HPDE6-E6E7 (cell line): ENCODE results near the gene PDE10A.

Experiments
- DNase-seq: peaks from one replicate; pipeline ENCODE4 v3.0.0; 2011; ENCODE audit warnings: missing footprints; ENCODE audit errors: extremely low spot score

Gene PDE10A

DNA sequence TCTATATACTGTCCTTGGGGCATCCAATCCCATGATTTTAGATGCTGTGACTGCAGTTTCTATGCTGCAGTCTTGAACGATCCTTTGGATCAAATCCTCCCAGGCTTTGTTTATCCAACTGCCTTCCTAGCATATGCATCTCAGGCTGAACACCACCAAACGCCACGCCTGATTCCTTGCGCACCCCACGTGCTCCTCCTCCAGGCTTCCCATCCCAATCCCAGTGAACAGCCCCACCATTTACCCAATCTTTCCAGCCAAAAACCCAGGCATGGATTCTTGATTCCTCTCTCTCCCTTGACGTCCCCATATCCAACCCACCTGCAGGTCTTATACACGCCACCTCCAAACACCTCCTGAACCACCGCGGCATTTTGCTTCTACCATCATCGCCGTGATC lies 7.8 kb downstream of the PDE10A start:
- DNase-seq, result no peak

DNA sequence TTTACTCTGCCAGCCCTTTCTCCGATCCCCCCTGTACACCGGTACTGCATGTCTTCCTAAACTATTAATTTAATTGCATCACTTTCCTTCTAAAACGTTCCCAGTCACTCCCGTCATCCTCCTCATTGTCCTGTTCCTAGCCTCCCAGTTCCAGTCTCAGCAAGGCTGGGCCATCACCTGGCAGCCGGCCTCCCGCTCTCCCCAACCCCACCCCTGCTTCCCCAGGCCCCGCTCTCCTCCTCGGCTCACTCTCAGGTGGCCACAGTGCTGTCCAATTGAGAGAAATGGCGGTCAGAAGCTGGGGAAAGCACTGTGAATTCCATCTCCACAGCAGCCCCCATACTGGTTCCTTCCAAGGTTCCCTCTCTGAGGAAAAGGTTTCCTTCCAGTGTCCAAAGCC lies 8.9 kb downstream of the PDE10A start:
- no peak for DNase-seq

GRCh38 chr6:165653607-165654006 lies 9.4 kb downstream of the PDE10A start:
- DNase-seq, result no peak

GRCh38 chr6:165653196-165653595 lies 9.8 kb downstream of the PDE10A start:
- no peak for DNase-seq

DNA sequence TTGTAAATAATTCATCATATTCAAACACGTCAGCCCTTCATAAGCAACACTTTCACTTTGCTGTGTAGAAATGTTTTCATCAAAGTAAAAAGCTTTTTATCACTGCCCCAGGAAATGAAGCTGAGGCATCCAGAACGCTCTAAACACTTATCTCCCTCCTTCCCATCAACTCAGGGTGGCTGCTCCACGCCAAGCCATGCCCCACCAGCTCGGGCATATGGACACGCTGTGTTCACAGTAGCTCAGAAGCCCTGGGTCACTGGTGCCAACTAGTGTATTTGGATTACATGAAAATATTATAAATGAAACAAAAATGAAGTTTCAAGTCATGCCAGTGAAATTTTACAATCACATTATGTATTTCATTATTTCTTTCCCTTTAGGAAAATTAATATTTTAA lies 10.3 kb downstream of the PDE10A start:
- no peak for DNase-seq

DNA sequence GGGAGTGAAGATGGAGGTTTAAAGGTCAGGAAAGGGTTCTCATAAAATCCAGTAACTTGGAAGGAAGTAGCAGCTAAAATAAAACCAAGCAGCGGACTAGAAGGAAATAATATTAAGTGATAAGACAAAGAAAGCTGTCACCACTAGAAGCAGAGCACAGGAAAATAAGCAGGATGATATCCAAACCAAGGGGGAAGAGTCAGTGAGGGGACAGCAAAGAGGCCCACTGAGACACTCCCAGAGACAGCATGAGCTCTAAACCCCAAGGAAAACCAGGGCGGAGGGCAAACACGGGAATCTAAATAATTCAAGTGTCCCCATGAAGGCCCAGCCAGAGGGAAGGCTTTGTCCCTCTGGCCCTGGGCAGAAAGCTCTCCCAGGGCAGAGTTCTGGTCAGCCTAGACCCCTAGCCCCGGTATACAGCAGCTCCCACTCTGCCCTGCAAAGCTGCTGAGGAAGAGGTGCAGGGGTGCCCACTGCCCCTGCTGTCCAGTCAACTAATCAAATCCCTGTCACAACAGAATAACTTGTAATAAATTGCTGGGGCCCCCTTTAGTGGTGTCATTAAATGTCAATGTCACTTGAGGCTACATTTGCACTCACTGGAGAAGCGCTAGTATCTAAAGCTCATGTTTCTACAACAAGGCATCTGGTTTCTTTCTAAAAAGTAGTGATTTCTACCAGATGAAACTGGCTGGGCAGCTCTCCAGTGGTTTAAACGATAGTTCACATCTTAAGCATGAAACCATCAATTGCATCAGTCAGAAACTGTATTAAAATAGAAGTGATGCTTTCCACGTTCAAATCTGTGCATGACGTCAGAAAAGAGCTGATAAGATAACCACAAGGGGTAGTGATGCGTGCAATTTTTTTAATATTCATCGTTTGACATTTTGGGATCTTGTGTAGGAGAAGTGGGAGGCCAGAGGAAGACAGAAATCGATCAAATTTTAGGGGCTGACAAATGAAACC lies 13.6 kb downstream of the PDE10A start:
- no peak for DNase-seq

DNA sequence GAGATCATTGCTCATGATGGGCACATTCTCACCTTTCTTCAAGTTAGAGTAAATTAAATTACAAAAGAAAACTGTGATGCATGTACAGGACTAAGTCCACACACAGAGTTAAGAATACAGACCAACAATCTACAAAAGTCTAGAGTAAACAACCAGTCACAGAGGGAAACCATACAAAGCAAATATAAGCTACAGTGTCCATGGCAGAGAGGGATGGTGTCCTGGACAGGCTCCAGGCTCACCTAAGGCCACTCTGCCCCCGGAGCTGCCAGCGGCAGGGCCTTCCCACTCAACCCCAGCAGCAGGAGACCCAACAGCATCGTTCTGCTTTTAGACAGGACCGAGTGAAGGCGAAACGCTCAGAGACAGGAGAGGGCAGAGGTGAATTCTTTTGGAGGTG lies 16.0 kb downstream of the PDE10A start:
- DNase-seq, result no peak

- DNase-seq, result no peak
Observed at GRCh38 chr6:165645919-165646318, 17.1 kb downstream of the PDE10A start.

DNA sequence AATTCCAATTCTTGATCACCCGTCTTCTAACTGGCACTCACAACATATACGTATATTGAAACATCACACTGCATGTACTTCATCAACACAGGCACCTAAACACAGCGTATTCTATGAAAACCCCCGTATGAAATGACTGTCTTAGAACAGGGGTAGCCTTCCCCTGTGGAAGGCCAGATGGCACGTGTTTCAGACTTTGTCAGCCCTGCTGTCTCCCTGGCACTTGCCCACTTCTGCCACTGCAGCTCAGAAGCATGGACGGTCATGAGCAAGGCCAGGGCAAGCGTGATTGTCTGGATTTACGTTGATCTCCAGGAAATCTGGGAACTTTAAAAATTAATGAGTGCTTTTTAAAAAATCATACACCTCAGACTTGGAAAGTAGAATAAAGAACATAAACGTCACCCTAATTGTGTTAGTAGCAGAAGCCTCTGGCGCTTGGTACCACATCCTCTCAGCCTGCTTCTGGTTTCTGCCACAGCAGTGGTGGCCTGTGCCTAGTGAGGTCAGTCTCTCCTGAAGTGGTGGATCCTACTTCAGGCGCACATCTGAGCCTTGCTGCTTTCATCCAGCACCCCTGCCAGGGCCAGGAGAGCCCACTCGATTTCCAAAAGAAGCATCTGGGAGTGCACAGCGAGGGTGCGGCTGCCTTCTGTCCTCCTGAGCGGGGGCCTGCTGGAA lies 18.3 kb downstream of the PDE10A start:
- no peak for DNase-seq

- DNase-seq, result no peak
Observed at GRCh38 chr6:165643015-165643414, 20.0 kb downstream of the PDE10A start.

DNA sequence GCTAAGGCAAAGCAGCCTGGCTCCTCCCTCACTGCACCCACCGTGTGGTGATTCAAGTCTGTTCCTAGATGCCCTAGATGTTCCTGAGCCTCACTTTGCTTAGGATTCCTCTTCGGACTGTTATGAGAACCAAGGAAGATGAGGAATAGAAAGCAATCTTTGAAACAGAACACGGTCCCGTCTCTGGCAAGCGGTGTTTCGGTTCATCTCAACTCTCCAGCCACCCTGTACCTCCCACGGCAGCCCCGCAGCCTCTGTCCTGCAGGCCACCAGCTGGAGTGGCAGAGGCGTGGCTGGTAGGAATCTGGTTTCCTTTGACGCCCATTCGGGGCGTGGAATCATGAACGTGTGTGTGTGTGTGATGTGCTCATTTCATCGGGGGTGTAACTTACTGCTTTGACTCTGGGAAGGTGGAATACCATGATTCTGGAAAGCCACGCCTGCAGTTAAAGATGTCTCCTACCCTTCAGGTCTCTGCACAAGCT lies 21.3 kb downstream of the PDE10A start:
- DNase-seq, result no peak

- DNase-seq, result no peak
Observed at GRCh38 chr6:165640806-165641205, 22.2 kb downstream of the PDE10A start.

DNA sequence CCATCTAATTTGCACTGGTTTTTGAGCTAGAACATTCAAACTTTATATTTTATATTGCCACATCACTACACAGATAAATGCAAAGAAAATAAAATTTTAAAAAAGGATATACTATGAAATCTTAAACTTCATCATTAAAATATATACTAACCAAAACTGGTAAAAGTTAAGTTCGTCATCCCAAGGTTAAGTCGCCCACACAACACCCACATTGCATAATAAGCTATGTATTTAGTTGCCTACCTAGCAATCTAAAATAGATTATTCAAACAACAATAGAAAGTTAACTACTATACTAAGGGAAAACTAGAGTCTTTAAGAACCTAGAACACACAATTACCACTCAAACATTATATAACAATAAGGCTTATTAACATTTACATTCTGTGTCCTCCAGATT lies 24.5 kb downstream of the PDE10A start:
- DNase-seq, result no peak

DNA sequence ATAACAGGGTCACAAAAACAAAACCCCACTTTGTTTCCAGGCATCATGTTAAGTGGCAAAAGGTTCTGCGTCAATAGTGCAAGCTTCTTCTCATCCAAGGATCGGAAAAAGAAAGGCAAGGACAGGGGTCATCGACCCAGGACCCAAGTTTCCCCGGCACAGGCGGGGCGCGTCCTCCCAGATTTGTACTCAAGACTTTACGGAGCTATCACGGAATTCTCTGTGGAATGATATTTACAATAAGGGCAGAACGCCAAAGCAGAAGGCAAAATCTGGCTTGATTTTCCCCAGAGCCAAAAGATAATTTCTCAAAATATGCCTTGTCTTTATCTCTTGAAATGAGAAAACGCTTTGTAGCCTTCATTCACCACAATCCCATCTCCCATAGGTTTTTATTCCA lies 25.5 kb downstream of the PDE10A start:
- no peak for DNase-seq

DNA sequence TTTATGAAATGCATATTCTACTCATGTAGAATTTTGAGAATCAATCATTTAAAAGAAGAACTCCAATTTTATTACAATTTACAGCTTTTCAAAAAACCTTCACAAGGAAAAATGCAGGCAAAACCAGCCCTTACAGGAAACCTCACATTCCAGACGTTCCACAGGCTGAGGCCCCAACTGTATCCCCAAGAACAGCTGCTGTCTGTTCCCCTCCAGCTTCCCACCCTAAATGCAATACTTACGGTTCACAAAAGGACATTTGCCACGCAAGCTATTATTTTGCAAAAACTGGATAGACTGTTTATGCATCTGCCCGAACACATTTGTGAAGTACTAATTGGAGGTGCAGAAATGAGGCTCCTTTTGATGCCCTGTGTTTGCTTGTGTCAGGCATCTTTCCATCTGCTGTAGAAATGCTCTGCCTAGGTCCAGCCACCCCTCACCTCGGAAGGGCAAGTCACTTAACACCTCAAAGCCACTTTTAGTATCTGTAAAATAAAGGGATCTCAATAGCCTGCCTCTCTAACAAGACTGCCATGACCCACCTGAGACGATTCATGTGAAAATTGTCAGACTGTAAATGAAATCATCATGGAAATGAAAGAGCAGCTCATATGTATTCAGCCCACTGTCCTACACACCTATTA lies 26.5 kb downstream of the PDE10A start:
- no peak for DNase-seq

DNA sequence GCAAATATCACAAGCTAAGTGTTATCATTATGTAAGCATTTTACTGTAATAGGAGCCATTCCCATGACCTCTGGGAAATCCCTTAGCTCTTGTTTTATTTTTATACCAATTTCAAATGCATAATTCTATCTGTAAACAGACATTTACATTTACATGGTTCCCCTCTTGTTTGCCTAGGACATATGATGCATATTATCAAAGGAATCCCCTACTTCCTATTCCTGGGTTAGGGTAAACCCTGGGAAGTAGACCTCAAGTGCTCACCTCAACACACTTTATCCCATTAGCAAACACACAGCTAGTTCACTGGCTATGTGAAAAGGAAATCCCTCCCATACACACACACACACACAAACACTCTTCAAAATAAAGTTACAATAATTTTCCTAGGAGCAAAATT lies 27.1 kb downstream of the PDE10A start:
- DNase-seq, result no peak

- no peak for DNase-seq
Observed at GRCh38 chr6:165634101-165634880, 28.8 kb downstream of the PDE10A start.

DNA sequence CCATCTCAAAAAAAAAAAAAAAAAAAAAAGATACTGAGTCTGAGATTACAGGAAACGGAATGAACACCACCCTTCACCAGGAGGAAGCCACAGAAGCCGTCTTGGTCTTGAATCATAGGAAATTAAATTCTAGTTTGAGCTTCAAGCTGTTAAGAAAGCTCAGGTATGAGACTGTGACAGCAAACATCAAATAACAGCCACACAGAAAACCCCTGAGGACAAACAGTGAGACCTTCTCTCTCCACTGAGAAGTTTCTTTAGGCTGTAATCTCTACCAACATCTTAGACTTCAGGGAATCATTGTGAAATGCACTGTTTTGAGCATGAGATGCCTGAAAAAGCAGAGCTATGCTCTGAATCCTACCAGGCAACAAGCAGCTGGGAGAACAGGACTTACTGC lies 30.8 kb downstream of the PDE10A start:
- DNase-seq, result no peak

GRCh38 chr6:165630544-165630953 lies 32.5 kb downstream of the PDE10A start:
- no peak for DNase-seq

GRCh38 chr6:165628955-165629354 lies 34.1 kb downstream of the PDE10A start:
- no peak for DNase-seq

DNA sequence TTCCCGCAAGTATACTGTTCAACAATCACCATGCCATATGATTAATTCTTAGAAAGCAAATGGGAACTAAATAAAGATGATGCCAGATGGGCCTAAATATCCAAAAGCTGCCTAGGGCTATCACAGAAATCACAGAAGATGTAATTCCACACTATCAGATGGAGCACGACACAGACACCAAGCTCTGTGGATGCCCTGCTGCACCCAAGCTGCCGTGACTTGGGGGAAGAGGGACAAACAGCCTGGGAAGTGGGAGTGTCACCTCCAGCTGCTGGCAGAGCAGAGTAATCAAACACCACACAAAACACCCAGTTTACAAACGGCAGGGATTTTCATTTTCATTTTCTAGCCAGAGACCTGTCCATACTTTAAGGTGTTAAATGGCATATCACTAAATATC lies 35.7 kb downstream of the PDE10A start:
- no peak for DNase-seq

DNA sequence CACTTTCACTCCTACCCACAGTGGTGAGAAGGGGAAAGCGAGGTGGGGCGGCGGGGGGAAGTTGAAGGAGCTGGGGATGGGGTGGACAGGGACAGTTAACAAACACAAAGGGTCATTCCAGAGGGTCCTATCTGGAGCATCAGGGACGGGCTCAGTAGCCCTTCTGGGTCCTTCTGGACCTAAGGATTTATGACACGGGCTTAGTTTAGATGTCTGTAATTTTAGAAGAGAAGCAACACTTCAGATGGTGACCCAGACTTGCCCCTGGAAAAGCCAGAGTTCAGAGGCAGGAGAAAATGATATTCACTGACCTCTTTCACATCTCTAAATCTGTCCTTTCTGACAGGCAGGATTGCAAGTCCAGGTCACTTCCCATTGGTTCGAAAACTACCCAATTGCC lies 36.3 kb downstream of the PDE10A start:
- no peak for DNase-seq
